CD4-positive, CD25-positive, alpha-beta regulatory T cell (primary cell): ENCODE results near the gene GHITM. TPM values are rescaled to one million over a fixed set of nuclear protein-coding genes. Genes with fewer than 3 reads are reported as not detected.
"Not testable (repeated sequence)": the region's sequence is repeated elsewhere in the genome, so short reads cannot be mapped to it uniquely, and the experiment has no call there.

Experiments used
- ATAC-seq, 2 donors: fragments of 150-1000 bp; cut with Tn5 transposase; one replicate each; pipeline ENCODE4 v1.10.0; 2021; ENCODE audit warnings: low read depth in 2 of 2, moderate number of reproducible peaks in 2 of 2, moderate library complexity in 1 of 2
- DNase-seq, 3 donors: peaks; one replicate each; pipeline versions ENCODE4 v3.0.0 to v3.0.0-alpha.2; 2012 to 2022; ENCODE audit warnings: mixed read lengths in 1 of 3
- H3K27ac ChIP-seq: one replicate; pipeline ENCODE4 v1.7.0; 2013; ENCODE audit warnings: mild to moderate bottlenecking, low read length; ENCODE audit not compliant: insufficient read depth, poor library complexity, severe bottlenecking
- H3K27me3 ChIP-seq: one replicate; pipeline ENCODE4 v1.7.0; 2013; ENCODE audit warnings: low read length; ENCODE audit not compliant: control insufficient read depth, insufficient read depth
- H3K36me3 ChIP-seq: one replicate; pipeline ENCODE4 v1.7.0; 2013; ENCODE audit warnings: mild to moderate bottlenecking, low read length, moderate library complexity; ENCODE audit not compliant: control insufficient read depth, insufficient read depth
- H3K4me1 ChIP-seq: 2 replicates; pipeline ENCODE4 v1.7.0; 2013; ENCODE audit warnings: mild to moderate bottlenecking, low read length; ENCODE audit not compliant: insufficient read depth, control insufficient read depth, poor library complexity, severe bottlenecking
- H3K4me3 ChIP-seq: one replicate; pipeline ENCODE4 v1.7.0; 2013; ENCODE audit warnings: low read depth, mild to moderate bottlenecking, low read length, moderate library complexity
- H3K9me3 ChIP-seq, 2 experiments: 1 replicate in 1 of 2; 2 replicates in 1 of 2; pipeline ENCODE4 v1.7.0; 2013; ENCODE audit warnings: low read length in 2 of 2, mild to moderate bottlenecking in 1 of 2, moderate library complexity in 1 of 2; ENCODE audit not compliant: control insufficient read depth in 2 of 2
- H3K27ac Mint-ChIP-seq, 3 donors: one replicate each; pipeline ENCODE4 v1.8.0; 2020 to 2022; ENCODE audit warnings: mild to moderate bottlenecking in 3 of 3, mixed read lengths in 3 of 3, moderate library complexity in 2 of 3
- H3K27me3 Mint-ChIP-seq: one replicate; pipeline ENCODE4 v1.8.0; 2022; ENCODE audit warnings: mild to moderate bottlenecking, mixed read lengths
- H3K36me3 Mint-ChIP-seq: one replicate; pipeline ENCODE4 v1.8.0; 2020; ENCODE audit warnings: mixed read lengths
- H3K4me1 Mint-ChIP-seq, 4 donors: one replicate each; pipeline ENCODE4 v1.8.0; 2020 to 2022; ENCODE audit warnings: mixed read lengths in 4 of 4, mild to moderate bottlenecking in 1 of 4
- H3K4me3 Mint-ChIP-seq, 4 donors: one replicate each; pipeline ENCODE4 v1.8.0; 2020 to 2022; ENCODE audit warnings: mild to moderate bottlenecking in 4 of 4, mixed read lengths in 4 of 4, moderate library complexity in 3 of 4
- H3K9me3 Mint-ChIP-seq, 7 donors: one replicate each; pipeline ENCODE4 v1.8.0; 2020 to 2022; ENCODE audit warnings: mixed read lengths in 7 of 7, mild to moderate bottlenecking in 3 of 7, moderate library complexity in 2 of 7
- polyA plus RNA-seq, 4 donors: library from polyadenylated mRNA; unstranded; fragments of 300-500 nt; fragmentation: Illumina TruSeq; gene quantifications; one replicate each; pipeline ENCODE4 v1.2.3, GENCODE V29; 2021
- total RNA-seq: library from RNA; stranded (reverse); gene quantifications from one replicate; pipeline ENCODE4 v1.2.3, GENCODE V29; 2022

The GHITM gene
- total and polyA plus RNA-seq, 5 donors from 2014 or later = 77.9 to 303 (median 279) TPM

DNA sequence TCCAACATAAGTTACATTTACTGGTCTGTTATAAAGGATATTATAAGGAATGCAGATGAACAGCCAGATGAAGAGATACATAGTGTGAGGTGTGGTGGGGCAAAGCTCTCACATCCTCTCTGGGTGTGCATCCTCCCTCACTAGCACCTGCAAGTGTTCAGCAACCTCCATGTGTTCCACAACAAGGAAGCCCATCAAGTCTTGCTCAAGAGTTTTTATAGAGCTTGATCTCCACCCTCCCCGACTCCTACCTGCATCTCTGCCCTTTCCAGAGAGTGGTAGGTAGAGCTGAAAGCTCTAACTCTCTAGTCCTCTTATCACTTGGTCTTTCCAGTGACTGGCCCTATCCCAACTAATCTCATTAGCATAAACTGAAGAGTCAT lies 12.5 kb upstream of the GHITM start:
- Histone ChIP-seq H3K36me3 (no peaks in the 10 kb centered on the region), H3K27me3 (peaks cover 9% of the 10 kb centered on the region), H3K4me3 (no peak overlapping the region), H3K27ac (no peak overlapping the region), H3K9me3 (peaks cover 16% of the 10 kb centered on the region in 2 experiments), H3K4me1 (no peaks in the 10 kb centered on the region)
- Mint-ChIP-seq H3K27me3 (peaks cover 28% of the 10 kb centered on the region), H3K4me1 (no peaks in the 10 kb centered on the region), H3K27ac (no peak overlapping the region), H3K36me3 (no peaks in the 10 kb centered on the region), H3K9me3 (peaks cover 6 to 24% (median 16%) of the 10 kb centered on the region in 7 donors), H3K4me3 (no peak overlapping the region)
- no peak for DNase-seq
- ATAC-seq = no peak

DNA sequence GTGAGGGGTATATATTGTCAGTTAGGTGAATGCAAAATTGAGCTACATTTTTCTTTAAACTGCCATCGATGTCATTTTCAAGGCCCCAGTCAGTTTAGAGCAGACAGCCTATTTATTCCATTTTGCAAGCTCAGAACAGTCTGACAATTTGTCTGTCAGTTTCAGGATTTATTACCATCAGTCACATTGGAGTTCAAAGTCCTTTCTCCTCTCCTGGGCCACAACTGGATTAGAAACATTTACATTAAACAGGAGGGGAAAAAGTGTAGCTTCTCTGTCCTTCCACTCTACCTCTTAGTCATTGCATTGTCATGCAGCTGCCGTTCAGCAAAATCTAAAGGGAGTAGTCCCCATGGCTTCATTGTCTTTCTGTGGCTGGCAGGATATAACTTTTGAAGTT lies 3.5 kb upstream of the GHITM start:
- H3K27ac Mint-ChIP-seq = no peak overlapping the region
- H3K4me3 Mint-ChIP-seq = peak overlapping the region in 1 of 4 donors; percentile 26
- no peak for DNase-seq
- H3K4me1 Mint-ChIP-seq = peaks cover under 1 to 22% (median 7%) of the 10 kb centered on the region in 4 donors
- Histone ChIP-seq H3K27me3 (no peaks in the 10 kb centered on the region), H3K27ac (no peak overlapping the region), H3K4me3 (no peak overlapping the region), H3K4me1 (peaks cover 12% of the 10 kb centered on the region), H3K36me3 (no peaks in the 10 kb centered on the region), H3K9me3 (no peaks in the 10 kb centered on the region)
- no peaks in the 10 kb centered on the region for H3K36me3 Mint-ChIP-seq
- peaks cover 0 to 4% (median 0%) of the 10 kb centered on the region in 7 donors for H3K9me3 Mint-ChIP-seq
- peaks cover 9% of the 10 kb centered on the region for H3K27me3 Mint-ChIP-seq
- ATAC-seq = no peak

DNA sequence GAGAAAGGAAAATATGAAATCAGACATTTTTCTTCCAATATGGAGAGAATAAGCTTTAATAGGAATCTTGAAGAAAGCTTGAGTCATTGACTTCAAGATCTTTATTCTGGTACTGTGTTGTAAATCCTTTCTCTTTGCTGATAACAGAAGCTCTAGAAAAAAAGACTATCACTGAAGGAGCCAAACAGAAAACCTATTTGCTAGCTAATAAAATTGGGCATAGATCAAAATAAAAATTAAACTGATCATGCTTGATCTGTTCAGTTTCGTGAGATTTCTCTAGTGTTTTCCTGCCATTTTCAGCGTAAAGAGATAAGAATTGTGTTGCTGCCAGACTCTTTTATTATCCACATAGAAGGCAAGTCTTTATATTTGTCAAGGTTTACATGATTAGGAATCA lies 1.5 kb upstream of the GHITM start:
- peak overlapping the region; percentile 97 to 100 (median 99) for H3K27ac Mint-ChIP-seq
- H3K9me3 ChIP-seq = no peaks in the 10 kb centered on the region
- peak overlapping the region; percentile 89 to 99 (median 94) for H3K4me3 Mint-ChIP-seq
- H3K27ac ChIP-seq = no peak overlapping the region
- no peaks in the 10 kb centered on the region for H3K27me3 ChIP-seq
- peaks cover 9 to 37% (median 19%) of the 10 kb centered on the region in 4 donors for H3K4me1 Mint-ChIP-seq
- peaks cover 6% of the 10 kb centered on the region for H3K27me3 Mint-ChIP-seq
- peaks cover 16% of the 10 kb centered on the region for H3K4me1 ChIP-seq
- no peak for DNase-seq
- H3K4me3 ChIP-seq = no peak overlapping the region
- no peak for ATAC-seq
- H3K9me3 Mint-ChIP-seq = peaks cover 0 to 2% (median 0%) of the 10 kb centered on the region in 7 donors
- H3K36me3 Mint-ChIP-seq = peaks cover 5% of the 10 kb centered on the region
- peaks cover 14% of the 10 kb centered on the region for H3K36me3 ChIP-seq

DNA sequence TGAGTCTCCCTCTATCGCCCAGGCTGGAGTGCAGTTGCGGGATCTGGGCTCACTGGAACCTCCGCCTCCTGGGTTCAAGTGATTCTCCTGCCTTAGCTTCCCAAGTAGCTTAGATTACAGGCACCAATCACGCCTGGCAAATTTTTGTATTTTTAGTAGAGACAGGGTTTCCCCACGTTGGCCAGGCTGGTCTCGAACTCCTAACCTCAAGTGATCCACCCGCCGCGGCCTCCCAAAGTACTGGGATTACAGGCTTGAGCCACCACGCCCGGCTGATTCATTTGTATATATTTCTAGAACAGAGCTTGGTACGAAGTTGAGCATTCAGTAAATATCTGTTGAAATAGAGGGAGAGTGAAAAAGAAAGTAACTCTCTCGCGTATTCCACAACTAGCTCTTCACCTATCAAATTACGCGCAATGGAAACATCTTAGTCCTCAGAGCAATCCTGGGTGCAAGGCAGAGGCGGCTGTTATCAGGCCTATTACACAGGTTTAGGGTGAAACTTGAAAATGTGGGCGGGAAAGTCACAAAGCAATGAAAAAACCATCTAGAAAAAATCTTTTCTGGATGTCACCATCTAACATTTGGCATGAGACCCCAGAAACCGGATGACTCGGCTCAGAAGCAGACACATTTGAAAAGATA lies 707 bp upstream of the GHITM start:
- peaks cover 9 to 41% (median 21%) of the 10 kb centered on the region in 4 donors for H3K4me1 Mint-ChIP-seq
- peaks cover 9% of the 10 kb centered on the region for H3K36me3 Mint-ChIP-seq

DNA sequence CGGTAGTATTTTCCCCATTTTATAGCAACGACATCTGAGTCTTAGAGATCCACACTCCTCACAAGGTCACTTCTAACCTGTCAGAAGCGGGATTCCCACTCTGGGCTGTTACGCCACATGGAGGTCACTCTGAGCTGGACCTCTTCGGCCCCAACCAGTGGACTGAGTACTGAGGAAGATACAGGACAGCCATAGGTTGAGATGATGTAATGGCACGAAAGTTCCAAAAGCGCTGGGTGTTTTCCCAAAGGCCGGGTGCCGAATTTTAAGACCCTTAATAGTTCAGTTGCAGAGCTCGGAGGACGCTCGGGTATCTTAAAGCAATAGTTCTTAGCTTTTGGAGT lies 699 bp downstream of the GHITM start:
- Mint-ChIP-seq H3K27ac (peak overlapping the region; percentile 97 to 100 (median 99)), H3K4me3 (peak overlapping the region; percentile 89 to 99 (median 94)), H3K36me3 (peaks cover 17% of the 10 kb centered on the region), H3K27me3 (no peaks in the 10 kb centered on the region), H3K4me1 (peaks cover 9 to 46% (median 22%) of the 10 kb centered on the region in 4 donors), H3K9me3 (peaks cover 0 to 2% (median 0%) of the 10 kb centered on the region in 7 donors)
- Histone ChIP-seq H3K27me3 (no peaks in the 10 kb centered on the region), H3K36me3 (peaks cover 35% of the 10 kb centered on the region), H3K9me3 (no peaks in the 10 kb centered on the region), H3K27ac (peak overlapping the region; percentile 97), H3K4me1 (peaks cover 16% of the 10 kb centered on the region), H3K4me3 (peak overlapping the region; percentile 96)
- ATAC-seq (no peak), DNase-seq (no peak)

More for the DNA sequence above, 707 bp upstream of the GHITM start:
- Histone ChIP-seq H3K4me3 (peak overlapping the region; percentile 97), H3K36me3 (peaks cover 22% of the 10 kb centered on the region), H3K27me3 (no peaks in the 10 kb centered on the region), H3K4me1 (peaks cover 16% of the 10 kb centered on the region), H3K27ac (peak overlapping the region; percentile 97), H3K9me3 (no peaks in the 10 kb centered on the region)
- DNase-seq (peak in 2 of 3 donors; percentile 34 to 81), ATAC-seq (peak; percentile 3 to 15)
- Mint-ChIP-seq H3K4me3 (peak overlapping the region; percentile 89 to 99 (median 94)), H3K27ac (peak overlapping the region; percentile 97 to 100 (median 99)), H3K27me3 (peaks cover 6% of the 10 kb centered on the region), H3K9me3 (peaks cover 0 to 2% (median 0%) of the 10 kb centered on the region in 7 donors)

DNA sequence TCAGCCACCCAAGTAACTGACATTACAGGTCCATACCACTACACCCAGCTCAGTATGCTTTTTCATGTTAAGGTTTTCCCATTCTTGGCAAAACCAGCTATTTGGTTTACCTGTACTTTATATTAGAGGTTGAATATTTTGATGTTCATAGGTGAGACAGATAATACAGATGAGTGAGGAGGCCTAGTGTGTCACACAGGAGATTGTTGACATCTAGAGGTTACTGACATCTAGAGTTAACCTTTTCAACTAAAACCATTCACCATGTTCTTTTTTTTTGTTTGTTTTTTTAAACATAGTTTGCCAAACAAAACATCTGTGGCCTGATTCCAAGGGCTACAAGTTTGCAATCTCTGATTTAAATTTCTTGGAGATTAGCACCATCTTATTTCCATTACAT lies 8.0 kb downstream of the GHITM start:
- Mint-ChIP-seq H3K4me3 (no peak overlapping the region), H3K27ac (no peak overlapping the region), H3K36me3 (peaks cover 47% of the 10 kb centered on the region), H3K4me1 (peaks cover 6 to 24% (median 16%) of the 10 kb centered on the region in 4 donors), H3K27me3 (no peaks in the 10 kb centered on the region), H3K9me3 (no peaks in the 10 kb centered on the region)
- no peaks in the 10 kb centered on the region for H3K4me1 ChIP-seq
- peak overlapping the region; percentile 17 for H3K27ac ChIP-seq
- H3K36me3 ChIP-seq = peaks cover 89% of the 10 kb centered on the region
- no peaks in the 10 kb centered on the region for H3K27me3 ChIP-seq
- DNase-seq (no peak), ATAC-seq (no peak)
- no peak overlapping the region for H3K4me3 ChIP-seq
- no peaks in the 10 kb centered on the region for H3K9me3 ChIP-seq

DNA sequence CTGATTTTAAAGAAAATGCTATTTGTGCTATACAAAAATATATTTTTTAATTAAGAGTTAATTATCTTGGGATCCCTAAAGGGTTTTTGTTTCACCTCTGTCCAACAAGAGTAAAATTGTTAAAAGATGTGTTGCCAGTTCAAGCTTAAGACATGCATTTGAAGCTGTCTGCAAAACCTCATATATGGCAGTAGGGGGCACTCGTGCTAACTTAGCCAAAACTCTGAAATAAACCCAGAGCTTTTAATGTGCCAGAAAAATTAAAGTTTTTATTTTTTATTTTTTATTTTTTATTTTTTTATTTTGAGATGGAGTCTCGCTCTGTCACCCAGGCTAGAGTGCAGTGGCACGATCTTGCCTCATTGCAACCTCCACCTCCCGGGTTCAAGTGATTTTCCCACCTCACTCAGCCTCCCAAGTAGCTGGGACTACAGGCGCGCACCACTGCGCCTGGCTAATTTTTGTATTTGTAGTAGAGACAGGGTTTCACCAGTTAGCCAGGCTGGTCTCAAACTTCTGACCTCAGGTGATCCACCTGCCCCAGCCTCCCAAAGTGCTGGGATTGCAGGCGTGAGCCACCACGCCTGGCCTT lies 8.8 kb downstream of the GHITM start:
- Mint-ChIP-seq H3K36me3 (peaks cover 48% of the 10 kb centered on the region), H3K4me1 (peaks cover 6 to 19% (median 15%) of the 10 kb centered on the region in 4 donors)
- H3K27me3 ChIP-seq, H3K27ac ChIP-seq, H3K27me3 Mint-ChIP-seq, H3K4me3 ChIP-seq, H3K9me3 Mint-ChIP-seq, H3K4me1 ChIP-seq, H3K4me3 Mint-ChIP-seq, H3K27ac Mint-ChIP-seq, H3K9me3 ChIP-seq: not testable (repeated sequence)
- DNase-seq = peak in 2 of 3 donors; percentile 44 to 67
- peaks cover 89% of the 10 kb centered on the region for H3K36me3 ChIP-seq
- peak in 1 of 2 donors; percentile 50 for ATAC-seq
